DOHH2 (cell line): ENCODE measurements around the gene SCNM1.

ENCODE experiments used
- H3F3A ChIP-seq: fragments of 200-600 bp; sonication (generic), shearing (Covaris generic); 2 replicates; pipeline ENCODE4 v1.6.0; 2016; ENCODE audit warnings: antibody characterized with exemption, mild to moderate bottlenecking; ENCODE audit not compliant: control insufficient read depth, insufficient read depth
- H3K27ac ChIP-seq: fragments of 200-600 bp; sonication (generic); 2 replicates; pipeline ENCODE4 v1.5.1; 2014; ENCODE audit warnings: low read depth, mild to moderate bottlenecking, low read length, moderate library complexity
- H3K27me3 ChIP-seq: fragments of 200-600 bp; sonication (generic); 2 replicates; pipeline ENCODE4 v1.6.1; 2014; ENCODE audit warnings: mild to moderate bottlenecking, low read length, mixed read lengths; ENCODE audit not compliant: control insufficient read depth
- H3K36me3 ChIP-seq: fragments of 200-600 bp; sonication (generic); 2 replicates; pipeline ENCODE4 v1.6.1; 2014; ENCODE audit warnings: mild to moderate bottlenecking, low read length, moderate library complexity, mixed read lengths; ENCODE audit not compliant: control insufficient read depth
- H3K4me1 ChIP-seq: fragments of 200-600 bp; sonication (generic); 2 replicates; pipeline ENCODE4 v1.6.1; 2014; ENCODE audit warnings: mild to moderate bottlenecking, low read length, mixed read lengths; ENCODE audit not compliant: control insufficient read depth
- H3K4me2 ChIP-seq: fragments of 200-600 bp; sonication (generic); 2 replicates; pipeline ENCODE4 v1.6.0; 2014; ENCODE audit warnings: mild to moderate bottlenecking, low read length, moderate library complexity
- H3K4me3 ChIP-seq: fragments of 200-600 bp; sonication (generic); 2 replicates; pipeline ENCODE4 v1.5.1; 2014; ENCODE audit warnings: mild to moderate bottlenecking, low read length, mixed read lengths
- H3K79me2 ChIP-seq: fragments of 200-600 bp; sonication (generic); 2 replicates; pipeline ENCODE4 v1.6.1; 2014; ENCODE audit warnings: mild to moderate bottlenecking, low read length, mixed read lengths; ENCODE audit not compliant: control insufficient read depth
- H3K9me2 ChIP-seq: fragments of 200-600 bp; sonication (generic); replicated peaks from 2 replicates; pipeline ENCODE4 v1.6.1; 2014; ENCODE audit warnings: mild to moderate bottlenecking, low read length, mixed read lengths; ENCODE audit not compliant: control insufficient read depth
- H3K9me3 ChIP-seq: fragments of 200-600 bp; sonication (generic); 2 replicates; pipeline ENCODE4 v1.6.1; 2014; ENCODE audit warnings: antibody characterized with exemption, low read length, mixed read lengths; ENCODE audit not compliant: control insufficient read depth, insufficient read depth
- H4K20me1 ChIP-seq: fragments of 200-600 bp; sonication (generic); 2 replicates; pipeline ENCODE4 v1.6.0; 2014; ENCODE audit warnings: low read depth, mild to moderate bottlenecking, antibody characterized with exemption, low read length, moderate library complexity; ENCODE audit not compliant: control insufficient read depth, insufficient read depth
- EZH2phosphoT487 ChIP-seq: fragments of 200-600 bp; sonication (generic); IDR thresholded peaks from 2 replicates; pipeline ENCODE4 v1.6.1; 2017; ENCODE audit warnings: borderline replicate concordance, mild to moderate bottlenecking, antibody characterized with exemption, low read length, moderate library complexity, mixed read lengths
- TF ChIP-seq, protein P1 (sequence below): fragments of 200-600 bp; sonication (generic); IDR thresholded peaks from one replicate; pipeline ENCODE4 v1.5.1; 2014; ENCODE audit warnings: antibody characterized with exemption, mild to moderate bottlenecking, low read depth, low read length; ENCODE audit not compliant: poor library complexity, severe bottlenecking

SCNM1 gene

DNA sequence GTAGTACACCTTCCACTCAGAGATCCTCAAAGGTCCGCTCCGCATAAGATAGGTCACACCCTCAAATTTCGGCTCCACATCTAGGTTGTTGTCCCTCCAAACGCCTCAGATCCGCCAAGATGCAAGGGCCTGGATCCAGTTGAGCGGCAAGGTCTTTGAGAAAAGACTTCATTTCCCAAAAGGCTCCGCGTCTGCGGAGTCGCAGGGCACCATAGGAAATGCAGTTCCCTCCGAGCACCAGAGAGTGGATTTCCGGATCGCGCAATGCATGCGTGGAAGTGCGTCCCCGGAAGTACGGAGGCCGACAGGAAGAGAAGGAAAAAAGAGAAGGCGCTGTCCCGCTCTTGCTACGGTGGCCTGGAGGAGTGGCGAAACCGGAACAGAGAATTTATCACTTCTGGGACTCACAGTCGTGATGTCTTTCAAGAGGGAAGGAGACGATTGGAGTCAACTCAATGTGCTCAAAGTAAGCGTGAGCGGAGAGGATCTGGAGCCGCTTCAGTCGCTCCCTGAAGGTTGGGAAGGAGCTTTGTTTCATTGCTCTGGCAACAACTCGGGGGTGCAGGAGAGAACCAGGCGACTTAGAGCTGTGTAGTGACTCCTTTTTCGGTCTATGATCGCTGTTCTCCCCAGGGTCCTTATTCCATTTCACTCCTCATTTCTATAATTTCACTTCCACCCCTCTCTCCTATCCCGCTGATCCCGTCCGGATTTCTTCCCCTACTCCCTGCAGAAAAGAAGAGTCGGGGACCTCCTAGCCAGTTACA lies at the start of gene SCNM1, which contains the start of gene LYSMD1:
SCNM1 (plus strand) TSS at position 407 of the 767 bp plus-strand sequence; CDS start at position 416, 9 bp downstream.
LYSMD1 (minus strand) TSS at position 165 of the 767 bp plus-strand sequence. CDS start 644 bp downstream, outside the sequence.
- Histone ChIP-seq H3K9me2 (no peaks in the 10 kb centered on the region), H3K27me3 (no peaks in the 10 kb centered on the region), H3K9me3 (no peaks in the 10 kb centered on the region), H3K27ac (peak within 1 kb of the TSS; percentile 45; the same call in 1 of the 2 replicates), H3K4me3 (peak within 1 kb of the TSS; percentile 91), H3K36me3 (peaks cover 43% of the 10 kb centered on the region), H3K4me2 (peak within 1 kb of the TSS; percentile 84), H3F3A (peaks cover 11% of the 10 kb centered on the region; the same call in 1 of the 2 replicates), H4K20me1 (no peaks in the 10 kb centered on the region), H3K4me1 (peaks cover 23% of the 10 kb centered on the region), H3K79me2 (peaks cover 31% of the 10 kb centered on the region)
- TF ChIP-seq, protein P1, sequence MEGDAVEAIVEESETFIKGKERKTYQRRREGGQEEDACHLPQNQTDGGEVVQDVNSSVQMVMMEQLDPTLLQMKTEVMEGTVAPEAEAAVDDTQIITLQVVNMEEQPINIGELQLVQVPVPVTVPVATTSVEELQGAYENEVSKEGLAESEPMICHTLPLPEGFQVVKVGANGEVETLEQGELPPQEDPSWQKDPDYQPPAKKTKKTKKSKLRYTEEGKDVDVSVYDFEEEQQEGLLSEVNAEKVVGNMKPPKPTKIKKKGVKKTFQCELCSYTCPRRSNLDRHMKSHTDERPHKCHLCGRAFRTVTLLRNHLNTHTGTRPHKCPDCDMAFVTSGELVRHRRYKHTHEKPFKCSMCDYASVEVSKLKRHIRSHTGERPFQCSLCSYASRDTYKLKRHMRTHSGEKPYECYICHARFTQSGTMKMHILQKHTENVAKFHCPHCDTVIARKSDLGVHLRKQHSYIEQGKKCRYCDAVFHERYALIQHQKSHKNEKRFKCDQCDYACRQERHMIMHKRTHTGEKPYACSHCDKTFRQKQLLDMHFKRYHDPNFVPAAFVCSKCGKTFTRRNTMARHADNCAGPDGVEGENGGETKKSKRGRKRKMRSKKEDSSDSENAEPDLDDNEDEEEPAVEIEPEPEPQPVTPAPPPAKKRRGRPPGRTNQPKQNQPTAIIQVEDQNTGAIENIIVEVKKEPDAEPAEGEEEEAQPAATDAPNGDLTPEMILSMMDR = no peak
- no peak for TF ChIP-seq EZH2phosphoT487

DNA sequence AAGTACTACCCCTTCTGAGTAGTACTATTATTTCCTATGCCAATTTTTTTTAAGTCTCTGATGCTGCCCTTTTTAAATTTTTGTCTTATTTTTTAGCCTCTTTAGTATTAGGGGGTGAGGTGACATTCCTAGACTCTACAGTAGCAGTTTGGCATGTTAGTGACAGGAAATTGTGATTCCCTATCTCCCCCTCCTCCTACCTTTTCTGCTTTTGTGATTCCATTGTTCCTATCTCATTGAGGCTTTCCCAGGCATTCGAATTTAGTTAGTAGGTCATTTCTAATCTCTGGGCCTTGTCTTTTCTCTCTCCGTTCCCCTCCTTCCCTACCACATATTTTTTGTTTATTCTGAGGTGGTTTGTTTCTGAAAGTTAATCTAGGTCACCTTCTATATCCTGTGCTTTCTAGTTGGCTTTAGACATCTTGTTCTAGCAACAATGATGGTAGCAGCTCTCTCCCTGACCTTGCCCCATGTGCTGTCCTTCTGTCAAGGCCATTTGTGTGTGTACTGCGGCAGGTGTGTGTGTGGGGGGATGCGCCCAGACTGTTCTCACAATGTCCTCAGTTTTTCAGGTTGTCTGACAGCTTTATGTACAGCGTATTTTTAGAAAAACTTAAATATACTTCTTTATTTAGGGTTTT lies 41.1 kb upstream of the SCNM1 start:
- Histone ChIP-seq H3K4me2 (no peak overlapping the region), H3K79me2 (no peaks in the 10 kb centered on the region)

DNA sequence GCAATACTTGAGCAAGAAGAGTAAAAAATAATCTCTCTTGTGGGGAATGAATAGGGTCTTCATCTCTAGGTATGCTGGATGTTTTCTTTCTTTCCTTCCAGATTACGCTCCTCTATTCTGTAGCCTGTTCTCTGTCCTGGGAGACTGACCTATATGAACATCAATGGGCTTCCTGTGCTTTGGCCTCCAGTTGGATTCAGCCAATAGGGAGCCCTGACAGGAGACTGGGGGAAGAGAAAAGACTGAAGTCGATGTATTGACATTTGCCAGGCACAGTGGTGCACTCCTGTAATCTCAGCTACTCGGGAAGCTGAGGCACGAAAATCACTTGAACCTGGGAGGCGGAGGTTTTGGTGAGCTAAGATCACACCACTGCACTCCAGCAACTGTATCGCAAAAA lies 37.1 kb upstream of the SCNM1 start:
- Histone ChIP-seq H3F3A (no peaks in the 10 kb centered on the region), H3K79me2 (no peaks in the 10 kb centered on the region), H3K4me3 (no peak overlapping the region), H3K27ac (no peak overlapping the region), H3K4me2 (no peak overlapping the region), H4K20me1 (no peaks in the 10 kb centered on the region), H3K9me2 (no peaks in the 10 kb centered on the region), H3K27me3 (0 out of 2 replicates have a peak, but pooled peaks cover 4% of the 10 kb centered on the region), H3K36me3 (no peaks in the 10 kb centered on the region), H3K9me3 (no peaks in the 10 kb centered on the region), H3K4me1 (peaks cover 15% of the 10 kb centered on the region)
- TF ChIP-seq EZH2phosphoT487 = no peak
- TF ChIP-seq, protein P1 = no peak

More for the DNA sequence above, 41.1 kb upstream of the SCNM1 start:
- no peaks in the 10 kb centered on the region for H3K9me2 ChIP-seq
- H3K4me3 ChIP-seq = no peak overlapping the region
- TF ChIP-seq, protein P1 = no peak
- TF ChIP-seq EZH2phosphoT487 = no peak
- no peaks in the 10 kb centered on the region for H3F3A ChIP-seq
- no peaks in the 10 kb centered on the region for H4K20me1 ChIP-seq
- no peaks in the 10 kb centered on the region for H3K36me3 ChIP-seq
- no peak overlapping the region for H3K27ac ChIP-seq
- no peaks in the 10 kb centered on the region for H3K27me3 ChIP-seq
- no peaks in the 10 kb centered on the region for H3K9me3 ChIP-seq
- no peaks in the 10 kb centered on the region for H3K4me1 ChIP-seq
